Fibroblast of skin of right quadriceps (primary cell): Measurements from ENCODE around the gene RUFY2.

Experiments
- DNase-seq: peaks from one replicate; pipeline ENCODE4 v3.0.0-alpha.2; 2013

RUFY2 gene

GRCh38 chr10:68406815-68407548 lies at the start of gene RUFY2:
TSS of gene RUFY2 (minus strand) at chr10:68407277. CDS start at chr10:68407189, 88 bp downstream.
- DNase-seq, result peak; percentile 81

GRCh38 chr10:68449698-68450097 lies 42.6 kb upstream of the RUFY2 start:
- DNase-seq, result peak; percentile 73

- DNase-seq, result no peak
Measured at GRCh38 chr10:68446179-68446578, 39.1 kb upstream of the RUFY2 start.

GRCh38 chr10:68442971-68443370 lies 35.9 kb upstream of the RUFY2 start:
- no peak for DNase-seq

GRCh38 chr10:68440898-68441297 lies 33.8 kb upstream of the RUFY2 start:
- no peak for DNase-seq

GRCh38 chr10:68435803-68436202 lies 28.7 kb upstream of the RUFY2 start:
- no peak for DNase-seq

- no peak for DNase-seq
Measured at GRCh38 chr10:68434657-68435056, 27.6 kb upstream of the RUFY2 start.

GRCh38 chr10:68428396-68429104 lies 21.5 kb upstream of the RUFY2 start:
- no peak for DNase-seq

- DNase-seq, result no peak
Measured at GRCh38 chr10:68424454-68425014, 17.5 kb upstream of the RUFY2 start.

- no peak for DNase-seq
Measured at GRCh38 chr10:68423522-68423921, 16.4 kb upstream of the RUFY2 start.

GRCh38 chr10:68419376-68419775 lies 12.3 kb upstream of the RUFY2 start:
- no peak for DNase-seq

- DNase-seq, result no peak
Measured at GRCh38 chr10:68408898-68409518, 1.9 kb upstream of the RUFY2 start.

GRCh38 chr10:68406111-68406814 lies 814 bp downstream of the RUFY2 start:
- DNase-seq, result peak; percentile 56

- DNase-seq, result no peak
Measured at GRCh38 chr10:68403701-68404100, 3.4 kb downstream of the RUFY2 start.

GRCh38 chr10:68402276-68402675 lies 4.8 kb downstream of the RUFY2 start:
- DNase-seq, result no peak

- no peak for DNase-seq
Measured at GRCh38 chr10:68397005-68397404, 10.1 kb downstream of the RUFY2 start.

GRCh38 chr10:68385740-68386139 lies 21.3 kb downstream of the RUFY2 start:
- no peak for DNase-seq

GRCh38 chr10:68371604-68372003 lies 35.5 kb downstream of the RUFY2 start:
- DNase-seq, result no peak

GRCh38 chr10:68367121-68367520 lies 40.0 kb downstream of the RUFY2 start:
- no peak for DNase-seq

- no peak for DNase-seq
Measured at GRCh38 chr10:68366600-68366999, 40.5 kb downstream of the RUFY2 start.

- no peak for DNase-seq
Measured at GRCh38 chr10:68365611-68366010, 41.5 kb downstream of the RUFY2 start.

- peak; percentile 7 for DNase-seq
Measured at GRCh38 chr10:68364101-68364886, 42.8 kb downstream of the RUFY2 start.
